Measurements from ENCODE around the gene NME3. TPM values are rescaled to one million over a fixed set of nuclear protein-coding genes. Genes with fewer than 3 reads are reported as not detected.
"Not testable (repeated sequence)": the region's sequence is repeated elsewhere in the genome, so short reads cannot be mapped to it uniquely, and the experiment has no call there.

Gene NME3
- total RNA-seq, result 34.6 TPM
- long read RNA-seq, transcript NME3-201 (5 exons, 1,069 nt), result major isoform, 6 of 11 reads
- long read RNA-seq, partial matches to known transcripts, result 0 of 11 reads
- long read RNA-seq, other reads (novel, unspliced or antisense), result 2 of 11 reads

- DNase-seq (ENCODE audit: low spot score), result peak; percentile 94
Observed at GRCh38 chr16:1771188-1771863, at the start of gene NME3. Gene NME3, minus strand, starts transcription at chr16:1771543. Its CDS starts 9 bp downstream, at chr16:1771534.

DNA sequence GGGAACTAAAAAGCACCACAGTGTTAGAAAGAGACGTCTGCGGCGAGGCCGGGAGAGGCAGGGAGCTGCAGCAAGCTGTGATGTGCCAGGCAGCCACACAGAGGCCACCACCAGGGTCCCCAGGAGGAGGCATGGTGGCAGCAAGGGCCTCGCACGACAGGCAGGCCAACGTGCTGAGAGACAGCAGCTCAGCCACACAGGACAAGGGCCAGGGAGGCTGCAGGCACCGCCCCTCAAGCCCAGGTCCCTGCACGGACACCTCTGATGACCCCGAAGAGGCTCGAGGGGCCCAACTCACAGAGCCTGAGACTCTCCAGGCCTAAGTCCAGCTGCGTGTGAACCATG lies 49.6 kb upstream of the NME3 start:
- DNase-seq (ENCODE audit: low spot score), result no peak

- no peak for DNase-seq (ENCODE audit: low spot score)
Observed at GRCh38 chr16:1820096-1820945, 49.0 kb upstream of the NME3 start.

GRCh38 chr16:1819611-1820010 lies 48.3 kb upstream of the NME3 start:
- DNase-seq (ENCODE audit: low spot score), result no peak

GRCh38 chr16:1818873-1819525 lies 47.7 kb upstream of the NME3 start:
- no peak for DNase-seq (ENCODE audit: low spot score)

DNA sequence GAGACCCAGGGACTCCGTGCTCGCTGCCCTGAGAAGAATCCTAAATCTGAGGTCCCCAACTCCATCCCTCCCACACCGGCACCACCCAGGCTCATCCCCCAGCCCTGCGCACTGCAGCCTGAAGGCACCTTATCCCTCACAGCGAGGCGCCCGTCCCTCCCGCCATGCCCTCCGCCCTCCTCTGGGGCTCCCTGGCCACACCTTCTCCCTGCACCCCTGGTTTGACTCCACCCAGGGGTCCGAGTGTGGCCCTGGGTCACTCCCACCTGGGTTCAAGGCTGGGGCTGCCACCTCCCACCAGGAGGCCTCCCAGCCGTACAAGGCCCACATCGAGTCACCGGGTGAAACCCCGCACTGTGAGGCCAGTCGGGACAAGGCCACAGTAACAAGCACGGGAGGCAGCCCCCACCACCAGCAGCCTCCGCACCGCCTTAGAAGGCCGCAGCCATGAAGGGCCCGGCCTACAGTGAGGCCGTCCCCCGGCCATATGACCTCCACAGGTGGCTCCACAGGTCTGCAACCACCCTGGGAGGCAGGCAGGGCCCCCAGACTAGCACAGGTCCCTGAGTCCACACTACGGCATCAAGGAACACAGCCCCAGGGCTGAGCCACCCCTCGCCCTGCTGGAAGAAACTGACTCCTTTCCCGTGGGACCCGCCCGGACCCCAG lies 47.0 kb upstream of the NME3 start:
- no peak for DNase-seq (ENCODE audit: low spot score)

GRCh38 chr16:1817716-1818115 lies 46.4 kb upstream of the NME3 start:
- no peak for DNase-seq (ENCODE audit: low spot score)

DNA sequence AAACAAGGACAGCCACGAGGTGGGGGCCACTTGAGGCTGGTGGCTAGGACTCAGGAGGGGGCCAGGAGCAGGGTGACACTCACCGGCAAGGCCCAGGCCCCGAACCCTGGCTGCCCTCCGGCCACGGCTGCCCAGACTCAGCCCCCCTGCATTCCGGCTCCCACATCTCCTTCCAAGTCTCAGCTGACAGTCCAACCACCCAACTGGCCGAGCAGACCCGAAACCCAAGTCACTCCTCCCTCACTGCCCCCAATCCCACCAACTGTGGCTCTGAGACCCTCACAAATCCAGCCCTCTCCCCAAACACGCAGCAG lies 45.9 kb upstream of the NME3 start:
- no peak for DNase-seq (ENCODE audit: low spot score)

DNA sequence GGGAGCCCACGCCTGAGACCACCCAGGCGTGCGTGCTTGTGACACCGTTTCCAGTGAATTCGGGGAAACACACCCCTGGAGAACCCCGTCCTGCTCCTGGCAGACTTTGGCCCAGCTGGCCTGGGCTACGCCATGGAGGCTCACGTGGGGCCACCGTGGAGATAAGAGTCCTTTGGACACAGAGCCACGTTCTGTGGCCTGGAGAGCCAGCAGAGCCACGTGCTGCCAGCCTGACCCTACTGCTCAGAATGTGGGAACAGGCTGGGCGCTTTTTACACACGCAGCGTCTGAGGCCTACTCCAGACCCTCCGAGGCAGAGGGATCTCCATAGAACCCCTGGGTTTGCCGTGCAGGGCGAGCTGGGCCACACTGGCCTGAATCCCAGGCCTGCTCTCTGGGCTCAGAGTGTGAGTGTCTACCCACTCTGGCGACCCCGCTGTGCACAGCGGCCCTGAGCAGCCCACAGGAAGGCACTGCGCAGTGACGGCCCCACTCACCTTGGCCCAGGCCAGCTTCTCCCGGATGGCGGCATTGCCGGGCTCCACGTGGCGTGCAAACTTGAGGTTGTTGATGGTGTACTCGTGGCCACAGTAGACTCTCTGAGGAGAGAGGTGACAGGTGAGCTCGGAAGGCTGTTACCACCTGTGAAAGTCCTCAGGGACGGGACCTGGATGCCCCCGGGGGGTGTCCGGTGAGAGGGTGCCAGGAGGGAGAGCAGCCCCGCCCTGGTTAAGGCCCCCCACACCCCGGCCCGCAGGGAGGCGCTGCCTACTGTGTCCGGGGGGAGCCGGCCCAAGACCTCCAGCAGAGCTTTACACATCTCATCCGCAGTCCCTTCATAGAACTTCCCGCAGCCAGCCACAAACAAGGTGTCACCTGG lies 45.3 kb upstream of the NME3 start:
- no peak for DNase-seq (ENCODE audit: low spot score)

- no peak for DNase-seq (ENCODE audit: low spot score)
Observed at GRCh38 chr16:1815461-1815860, 44.1 kb upstream of the NME3 start.

DNA sequence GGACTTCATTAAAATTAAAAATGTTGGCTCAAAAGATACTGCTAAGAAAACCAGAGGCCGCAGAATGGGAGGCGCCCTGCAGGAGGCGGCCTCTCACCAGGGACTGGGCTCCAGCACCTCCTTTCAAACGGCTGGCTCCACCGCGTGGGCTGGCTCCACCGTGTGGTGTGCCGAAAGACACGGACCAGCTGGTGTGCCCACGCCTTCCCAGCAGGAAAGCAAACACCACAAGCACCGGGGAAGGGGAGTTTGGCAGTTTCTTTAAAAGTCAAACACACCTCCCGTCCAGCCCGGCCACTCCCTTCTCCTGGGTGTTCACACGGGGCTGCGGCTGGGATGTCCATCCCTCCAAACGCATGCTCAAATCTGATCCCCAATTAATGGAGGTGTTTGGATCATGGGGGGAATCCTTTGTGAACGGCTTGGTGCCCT lies 41.4 kb upstream of the NME3 start:
- no peak for DNase-seq (ENCODE audit: low spot score)

GRCh38 chr16:1810536-1810935 lies 39.2 kb upstream of the NME3 start:
- no peak for DNase-seq (ENCODE audit: low spot score)

DNA sequence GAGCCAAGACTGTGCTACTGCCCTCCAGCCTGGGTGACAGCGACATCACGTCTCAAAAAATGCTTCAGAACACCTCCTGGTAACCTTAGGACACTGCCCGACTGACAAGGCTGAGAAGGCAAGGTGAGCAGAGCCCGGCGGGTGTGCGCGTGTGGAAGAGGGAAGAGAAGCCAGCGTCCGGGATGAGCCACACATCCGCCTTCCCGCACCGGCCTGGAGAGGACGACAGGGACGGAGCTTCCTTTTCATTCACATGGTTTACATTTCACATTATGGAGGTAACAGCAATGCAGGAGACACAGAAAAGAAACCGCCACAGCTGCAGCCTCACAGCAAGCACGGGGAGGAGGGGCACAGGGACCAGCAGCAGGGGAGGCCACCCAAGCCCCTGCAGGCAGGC lies 38.8 kb upstream of the NME3 start:
- no peak for DNase-seq (ENCODE audit: low spot score)

DNA sequence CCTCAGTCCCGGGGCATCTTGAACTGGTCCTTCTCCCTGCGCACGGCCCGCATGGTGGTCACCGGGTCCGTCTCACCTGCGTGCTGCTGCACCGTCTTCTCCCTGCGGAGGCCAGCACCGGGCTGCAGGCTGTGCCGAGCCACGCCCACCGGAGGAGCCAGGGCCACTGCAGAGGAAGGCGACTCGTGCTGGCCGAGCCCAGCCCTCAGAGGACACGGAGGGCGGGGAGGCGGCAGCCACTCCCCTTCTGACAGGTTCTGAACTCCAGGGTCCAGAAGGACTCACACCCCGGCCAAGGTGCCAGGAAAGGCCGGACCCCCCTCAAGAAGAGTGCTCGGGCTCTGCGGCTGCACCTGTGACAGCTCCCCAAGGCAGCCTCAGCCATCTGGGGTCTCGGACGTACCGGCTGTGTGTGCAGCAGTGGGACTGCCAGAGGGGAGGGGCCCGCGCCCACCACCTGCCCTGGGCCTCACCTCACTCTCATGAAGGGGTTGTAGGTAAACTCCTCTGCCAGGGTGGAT lies 38.0 kb upstream of the NME3 start:
- no peak for DNase-seq (ENCODE audit: low spot score)

- DNase-seq (ENCODE audit: low spot score), result no peak
Observed at GRCh38 chr16:1808691-1809090, 37.3 kb upstream of the NME3 start.

DNA sequence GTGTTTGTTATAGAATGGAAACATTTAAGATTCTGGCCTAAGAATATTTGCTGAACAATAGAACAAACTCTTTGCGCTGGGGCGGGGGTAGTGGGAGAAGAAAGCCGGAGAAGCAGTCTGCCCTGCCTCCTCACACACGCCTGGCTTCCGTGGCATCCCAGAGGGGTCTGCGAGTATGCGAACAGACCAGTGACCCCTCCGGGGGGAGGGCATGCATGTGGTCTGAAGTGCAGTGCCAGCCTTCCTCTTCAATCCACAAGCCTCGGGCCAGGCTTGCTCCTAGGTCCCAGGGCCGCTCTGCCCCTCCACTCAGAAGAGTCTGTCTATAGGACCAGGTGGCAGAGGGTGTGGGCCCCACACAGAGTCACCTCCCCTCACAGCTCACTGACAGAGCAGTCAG lies 36.3 kb upstream of the NME3 start:
- DNase-seq (ENCODE audit: low spot score), result no peak

DNA sequence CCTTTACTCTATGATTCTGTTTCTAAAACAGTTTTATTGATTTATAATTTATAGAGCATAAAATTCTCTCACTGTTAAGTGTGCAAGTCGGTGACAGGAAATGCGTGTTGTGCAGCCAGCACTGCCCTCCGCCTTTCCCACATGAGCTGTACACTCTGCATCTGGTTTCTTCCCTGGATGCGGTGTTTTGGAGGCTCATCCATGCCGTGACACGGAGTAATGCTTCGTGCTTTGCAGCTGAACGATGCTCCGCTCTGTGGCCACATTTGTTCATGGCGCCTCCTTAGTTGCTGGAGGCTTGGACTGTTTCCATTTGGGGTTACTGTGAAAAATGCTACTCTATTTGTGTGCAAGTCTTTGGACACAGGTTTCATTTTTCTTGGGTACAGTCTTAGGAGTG lies 29.4 kb upstream of the NME3 start:
- DNase-seq (ENCODE audit: low spot score), result no peak

DNA sequence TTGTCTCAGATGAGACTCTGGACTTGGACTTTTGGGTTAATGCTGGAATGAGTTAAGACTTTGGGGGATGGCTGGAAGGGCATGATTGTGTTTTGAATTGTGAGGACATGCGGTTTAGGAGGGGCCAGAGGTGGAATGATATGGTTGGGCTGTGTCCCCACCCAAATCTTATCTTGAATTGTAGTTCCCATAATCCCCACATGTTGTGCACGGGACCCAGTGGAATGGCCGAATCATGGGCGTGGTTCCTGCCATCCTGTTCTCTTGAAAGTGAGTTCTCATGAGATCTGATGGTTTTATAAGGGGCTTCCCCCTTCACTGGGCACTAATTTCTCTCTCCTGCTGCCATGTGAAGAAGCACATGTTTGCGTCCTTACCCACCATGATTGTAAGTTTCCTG lies 27.9 kb upstream of the NME3 start:
- DNase-seq (ENCODE audit: low spot score), result not testable (repeated sequence)

DNA sequence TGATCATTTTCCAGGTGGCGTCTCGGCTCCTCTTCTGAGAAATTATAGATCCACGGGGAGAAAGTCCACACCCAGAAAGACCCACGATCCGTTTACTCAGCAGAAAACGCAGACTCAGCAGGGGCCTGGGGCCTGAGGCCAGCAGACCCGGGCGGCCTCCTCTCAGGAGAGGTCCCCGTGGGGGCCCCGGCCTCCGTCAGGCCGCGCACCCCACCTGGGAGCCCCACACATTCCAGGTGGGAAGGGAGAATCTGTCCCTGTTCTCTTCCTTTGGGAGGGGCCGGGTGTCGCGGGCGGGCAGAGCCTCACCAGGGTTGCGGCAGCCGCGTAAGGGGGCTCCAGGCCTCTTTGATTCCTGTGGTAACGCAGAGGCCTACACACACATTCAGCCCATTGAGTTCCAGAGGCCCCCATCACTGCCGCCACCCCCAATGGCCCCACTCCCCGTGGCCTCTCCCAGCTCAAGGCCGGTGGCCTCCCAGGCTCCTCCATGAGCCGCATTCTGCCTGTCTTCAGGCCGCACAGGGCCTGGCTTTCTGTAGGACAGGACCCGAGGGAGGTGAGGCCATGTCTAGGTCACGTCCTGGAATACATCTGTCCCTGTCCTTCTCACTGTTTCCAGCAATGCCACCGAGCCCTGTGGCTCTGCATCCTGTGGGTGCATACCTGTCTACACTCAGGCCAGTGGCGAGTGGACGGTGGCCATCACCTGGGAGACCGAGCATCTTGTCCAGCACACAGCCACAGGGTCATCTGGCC lies 23.7 kb upstream of the NME3 start:
- DNase-seq (ENCODE audit: low spot score), result peak; percentile 76

Measured in mesenteric fat pad (tissue), 1 donor.